ENCODE results near the gene FAM25G.

FAM25G gene

GRCh38 chr10:47443145-47443544, 48.4 kb downstream of the FAM25G start:
- H3K9ac ChIP-seq (ENCODE audit: low read depth, low read length) = no peak overlapping the region
- TF ChIP-seq EZH2 (IDR thresholded peaks at IDR 0.05; ENCODE audit: borderline replicate concordance, low read depth, low read length, severe bottlenecking) (no peak), CTCF (IDR thresholded peaks at IDR 0.05; ENCODE audit: borderline replicate concordance, extremely low read depth, low read length, poor library complexity, severe bottlenecking) (no peak)
- no peak overlapping the region for H3K4me3 ChIP-seq (ENCODE audit: low read depth in 1 of 2, low read length in 2 of 2)
- H3K27me3 ChIP-seq (ENCODE audit: insufficient read depth, low read length, poor library complexity) = peaks cover 6% of the 10 kb centered on the region
- no peak overlapping the region for H3K27ac ChIP-seq (ENCODE audit: low read length)
- no peaks in the 10 kb centered on the region for H4K20me1 ChIP-seq (ENCODE audit: insufficient read depth, low read length)
- H3K36me3 ChIP-seq (ENCODE audit: insufficient read depth, low read length) = no peaks in the 10 kb centered on the region
- no peaks in the 10 kb centered on the region for H3K4me1 ChIP-seq (ENCODE audit: insufficient read depth, low read length)
- ATAC-seq (ENCODE audit: insufficient read depth, low read depth) (no peak), DNase-seq (no peak)
- H3K4me2 ChIP-seq (ENCODE audit: insufficient read depth, low read length) = no peak overlapping the region
- H3K9me3 ChIP-seq (ENCODE audit: insufficient read depth, low read length, severe bottlenecking) = no peaks in the 10 kb centered on the region
- H3K79me2 ChIP-seq (ENCODE audit: insufficient read depth, low read length) = no peaks in the 10 kb centered on the region
- no peak overlapping the region for H2AFZ ChIP-seq (ENCODE audit: low read depth, low read length)

GRCh38 chr10:47442351-47442750, 49.1 kb downstream of the FAM25G start:
- DNase-seq (no peak), ATAC-seq (ENCODE audit: insufficient read depth, low read depth) (no peak)
- TF ChIP-seq EZH2 (IDR thresholded peaks at IDR 0.05; ENCODE audit: borderline replicate concordance, low read depth, low read length, severe bottlenecking) (no peak), CTCF (IDR thresholded peaks at IDR 0.05; ENCODE audit: borderline replicate concordance, extremely low read depth, low read length, poor library complexity, severe bottlenecking) (no peak)
- Histone ChIP-seq H3K27me3 (ENCODE audit: insufficient read depth, low read length, poor library complexity) (peaks cover 6% of the 10 kb centered on the region), H3K4me3 (ENCODE audit: low read depth in 1 of 2, low read length in 2 of 2) (no peak overlapping the region), H3K4me2 (ENCODE audit: insufficient read depth, low read length) (no peak overlapping the region), H2AFZ (ENCODE audit: low read depth, low read length) (no peak overlapping the region), H3K4me1 (ENCODE audit: insufficient read depth, low read length) (no peaks in the 10 kb centered on the region), H3K79me2 (ENCODE audit: insufficient read depth, low read length) (no peaks in the 10 kb centered on the region), H4K20me1 (ENCODE audit: insufficient read depth, low read length) (no peaks in the 10 kb centered on the region), H3K9me3 (ENCODE audit: insufficient read depth, low read length, severe bottlenecking) (no peaks in the 10 kb centered on the region), H3K27ac (ENCODE audit: low read length) (no peak overlapping the region), H3K9ac (ENCODE audit: low read depth, low read length) (no peak overlapping the region), H3K36me3 (ENCODE audit: insufficient read depth, low read length) (no peaks in the 10 kb centered on the region)

- Histone ChIP-seq H3K9me3 (ENCODE audit: insufficient read depth, low read length, severe bottlenecking) (no peaks in the 10 kb centered on the region), H3K36me3 (ENCODE audit: insufficient read depth, low read length) (no peaks in the 10 kb centered on the region), H3K4me3 (ENCODE audit: low read depth in 1 of 2, low read length in 2 of 2) (no peak overlapping the region), H3K9ac (ENCODE audit: low read depth, low read length) (no peak overlapping the region), H3K4me2 (ENCODE audit: insufficient read depth, low read length) (no peak overlapping the region), H2AFZ (ENCODE audit: low read depth, low read length) (no peak overlapping the region), H3K79me2 (ENCODE audit: insufficient read depth, low read length) (no peaks in the 10 kb centered on the region), H3K27me3 (ENCODE audit: insufficient read depth, low read length, poor library complexity) (peaks cover 6% of the 10 kb centered on the region), H3K4me1 (ENCODE audit: insufficient read depth, low read length) (no peaks in the 10 kb centered on the region), H3K27ac (ENCODE audit: low read length) (no peak overlapping the region), H4K20me1 (ENCODE audit: insufficient read depth, low read length) (no peaks in the 10 kb centered on the region)
- DNase-seq = no peak
- no peak for TF ChIP-seq EZH2 (IDR thresholded peaks at IDR 0.05; ENCODE audit: borderline replicate concordance, low read depth, low read length, severe bottlenecking)
- no peak for TF ChIP-seq CTCF (IDR thresholded peaks at IDR 0.05; ENCODE audit: borderline replicate concordance, extremely low read depth, low read length, poor library complexity, severe bottlenecking)
- no peak for ATAC-seq (ENCODE audit: insufficient read depth, low read depth)
Observed at GRCh38 chr10:47441938-47442337, 49.6 kb downstream of the FAM25G start.

- Histone ChIP-seq H3K4me2 (ENCODE audit: insufficient read depth, low read length) (no peak overlapping the region), H3K27me3 (ENCODE audit: insufficient read depth, low read length, poor library complexity) (peaks cover 6% of the 10 kb centered on the region), H3K9me3 (ENCODE audit: insufficient read depth, low read length, severe bottlenecking) (no peaks in the 10 kb centered on the region), H3K36me3 (ENCODE audit: insufficient read depth, low read length) (no peaks in the 10 kb centered on the region), H3K4me1 (ENCODE audit: insufficient read depth, low read length) (no peaks in the 10 kb centered on the region), H4K20me1 (ENCODE audit: insufficient read depth, low read length) (no peaks in the 10 kb centered on the region), H3K9ac (ENCODE audit: low read depth, low read length) (no peak overlapping the region), H3K4me3 (ENCODE audit: low read depth in 1 of 2, low read length in 2 of 2) (no peak overlapping the region), H3K79me2 (ENCODE audit: insufficient read depth, low read length) (no peaks in the 10 kb centered on the region), H3K27ac (ENCODE audit: low read length) (no peak overlapping the region), H2AFZ (ENCODE audit: low read depth, low read length) (no peak overlapping the region)
- no peak for ATAC-seq (ENCODE audit: insufficient read depth, low read depth)
- no peak for TF ChIP-seq CTCF (IDR thresholded peaks at IDR 0.05; ENCODE audit: borderline replicate concordance, extremely low read depth, low read length, poor library complexity, severe bottlenecking)
- TF ChIP-seq EZH2 (IDR thresholded peaks at IDR 0.05; ENCODE audit: borderline replicate concordance, low read depth, low read length, severe bottlenecking) = no peak
- DNase-seq = no peak
Observed at GRCh38 chr10:47440207-47440606, 51.3 kb downstream of the FAM25G start.
